GM18907 (cell line): ENCODE data around the gene LRRFIP1.

Experiments used
- ATAC-seq: cut with Tn5 transposase; IDR thresholded peaks from one replicate; pipeline ENCODE4 v1.9.1; 2021; ENCODE audit warnings: mild to moderate bottlenecking, moderate library complexity; ENCODE audit not compliant: unreplicated experiment

LRRFIP1 gene

GRCh38 chr2:237816531-237816930 is 189.1 kb downstream of the LRRFIP1 start:
- ATAC-seq = no peak

GRCh38 chr2:237818066-237818473 is 190.7 kb downstream of the LRRFIP1 start:
- ATAC-seq = no peak

- no peak for ATAC-seq
These were observed 191.8 kb downstream of the LRRFIP1 start for GRCh38 chr2:237819231-237819630.

- no peak for ATAC-seq
These were observed 193.0 kb downstream of the LRRFIP1 start for GRCh38 chr2:237820421-237820820.

GRCh38 chr2:237823544-237823943 is 196.2 kb downstream of the LRRFIP1 start:
- ATAC-seq = no peak

GRCh38 chr2:237824085-237824484 is 196.7 kb downstream of the LRRFIP1 start:
- no peak for ATAC-seq

GRCh38 chr2:237827421-237827987 is 200.1 kb downstream of the LRRFIP1 start:
- no peak for ATAC-seq
